ENCODE measurements around the gene REPS1.

- TF ChIP-seq CTCF (IDR thresholded peaks at IDR 0.05) (no peak), POLR2AphosphoS5 (IDR thresholded peaks at IDR 0.05) (no peak), EP300 (IDR thresholded peaks at IDR 0.05; ENCODE audit: low read depth) (no peak)
These were observed 9.8 kb downstream of the REPS1 start for GRCh38 chr6:138978229-138978628.

All from transverse colon (tissue), 4 donors.